ENCODE results near the gene BEST1.

BEST1 gene

GRCh38 chr11:61976420-61976800 lies 26.3 kb downstream of the BEST1 start:
- no peak for DNase-seq (ENCODE audit: low spot score)
- H3K14ac ChIP-seq (ENCODE audit: low read length), result no peak overlapping the region
- H3K4me2 ChIP-seq (ENCODE audit: insufficient read depth, low read length, poor library complexity, severe bottlenecking), result no peak overlapping the region
- H3K36me3 ChIP-seq (replicated peaks in 1 of 2; ENCODE audit: control insufficient read depth in 2 of 2, insufficient read depth in 2 of 2, low read length in 2 of 2), result no peaks in the 10 kb centered on the region
- H3K23ac ChIP-seq (ENCODE audit: low read depth, low read length, poor library complexity), result no peak overlapping the region
- no CpG with 5 or more reads among the region's 8 CpGs for WGBS, 2 donors (ENCODE audit: extremely low coverage in 2 of 2, insufficient read length in 2 of 2, insufficient replicate concordance in 1 of 2)
- H3K4me3 ChIP-seq (ENCODE audit: low read length in 2 of 2), result no peak overlapping the region
- no peak overlapping the region for H3K27ac ChIP-seq (replicated peaks; ENCODE audit: low read length)
- no peaks in the 10 kb centered on the region for H3K79me1 ChIP-seq (ENCODE audit: low read depth, low read length)
- H2BK15ac ChIP-seq (ENCODE audit: low read length), result no peak overlapping the region
- H3K4me1 ChIP-seq (ENCODE audit: control insufficient read depth in 2 of 2, insufficient read depth in 1 of 2, low read depth in 1 of 2, low read length in 2 of 2), result peaks cover 10 to 16% of the 10 kb centered on the region in 2 donors
- peaks cover 0 to 2% (median 0%) of the 10 kb centered on the region in 3 experiments for H3K27me3 ChIP-seq (ENCODE audit: control insufficient read depth in 3 of 3, insufficient read depth in 3 of 3, low read depth in 1 of 3, low read length in 3 of 3)
- no peak overlapping the region for H2AK5ac ChIP-seq (ENCODE audit: low read depth, low read length)
- no peak overlapping the region for H2BK5ac ChIP-seq (ENCODE audit: low read length)
- no peaks in the 10 kb centered on the region for H3K9me3 ChIP-seq (replicated peaks in 1 of 2; ENCODE audit: control insufficient read depth in 2 of 2, insufficient read depth in 1 of 2, low read depth in 1 of 2, low read length in 2 of 2)
- H4K91ac ChIP-seq (ENCODE audit: low read depth, low read length, poor library complexity), result no peak overlapping the region
- H2AFZ ChIP-seq (ENCODE audit: low read length), result no peak overlapping the region
- no peak overlapping the region for H2BK120ac ChIP-seq (ENCODE audit: low read depth, low read length)
- no peak overlapping the region for H2BK12ac ChIP-seq (ENCODE audit: low read length)
- no peak overlapping the region for H3K9ac ChIP-seq (ENCODE audit: low read depth, low read length, poor library complexity)
- no peak overlapping the region for H3K4ac ChIP-seq (ENCODE audit: low read length)
- H3K18ac ChIP-seq (ENCODE audit: low read length), result no peak overlapping the region
- H4K8ac ChIP-seq (ENCODE audit: low read depth, low read length), result no peak overlapping the region

- no peaks in the 10 kb centered on the region for H3K79me1 ChIP-seq (ENCODE audit: low read depth, low read length)
- no peak overlapping the region for H2BK15ac ChIP-seq (ENCODE audit: low read length)
- H3K4ac ChIP-seq (ENCODE audit: low read length), result no peak overlapping the region
- no CpG with 5 or more reads among the region's 7 CpGs for WGBS, 2 donors (ENCODE audit: extremely low coverage in 2 of 2, insufficient read length in 2 of 2, insufficient replicate concordance in 1 of 2)
- H3K23ac ChIP-seq (ENCODE audit: low read depth, low read length, poor library complexity), result no peak overlapping the region
- no peak overlapping the region for H2BK5ac ChIP-seq (ENCODE audit: low read length)
- H4K8ac ChIP-seq (ENCODE audit: low read depth, low read length), result no peak overlapping the region
- peaks cover 7 to 13% of the 10 kb centered on the region in 2 donors for H3K4me1 ChIP-seq (ENCODE audit: control insufficient read depth in 2 of 2, insufficient read depth in 1 of 2, low read depth in 1 of 2, low read length in 2 of 2)
- no peak overlapping the region for H2BK120ac ChIP-seq (ENCODE audit: low read depth, low read length)
- no peak for DNase-seq (ENCODE audit: low spot score)
- no peak overlapping the region for H3K27ac ChIP-seq (replicated peaks; ENCODE audit: low read length)
- H2BK12ac ChIP-seq (ENCODE audit: low read length), result no peak overlapping the region
- H3K14ac ChIP-seq (ENCODE audit: low read length), result no peak overlapping the region
- no peaks in the 10 kb centered on the region for H3K9me3 ChIP-seq (replicated peaks in 1 of 2; ENCODE audit: control insufficient read depth in 2 of 2, insufficient read depth in 1 of 2, low read depth in 1 of 2, low read length in 2 of 2)
- no peak overlapping the region for H3K18ac ChIP-seq (ENCODE audit: low read length)
- no peak overlapping the region for H2AFZ ChIP-seq (ENCODE audit: low read length)
- peaks cover 0 to 2% (median 0%) of the 10 kb centered on the region in 3 experiments for H3K27me3 ChIP-seq (ENCODE audit: control insufficient read depth in 3 of 3, insufficient read depth in 3 of 3, low read depth in 1 of 3, low read length in 3 of 3)
- H3K4me3 ChIP-seq (ENCODE audit: low read length in 2 of 2), result no peak overlapping the region
- no peak overlapping the region for H3K4me2 ChIP-seq (ENCODE audit: insufficient read depth, low read length, poor library complexity, severe bottlenecking)
- H4K91ac ChIP-seq (ENCODE audit: low read depth, low read length, poor library complexity), result peak overlapping the region; percentile 3
- H3K36me3 ChIP-seq (replicated peaks in 1 of 2; ENCODE audit: control insufficient read depth in 2 of 2, insufficient read depth in 2 of 2, low read length in 2 of 2), result no peaks in the 10 kb centered on the region
- peak overlapping the region; percentile 66 for H2AK5ac ChIP-seq (ENCODE audit: low read depth, low read length)
- no peak overlapping the region for H3K9ac ChIP-seq (ENCODE audit: low read depth, low read length, poor library complexity)
Measured at GRCh38 chr11:61976813-61977475, 26.8 kb downstream of the BEST1 start.

DNA sequence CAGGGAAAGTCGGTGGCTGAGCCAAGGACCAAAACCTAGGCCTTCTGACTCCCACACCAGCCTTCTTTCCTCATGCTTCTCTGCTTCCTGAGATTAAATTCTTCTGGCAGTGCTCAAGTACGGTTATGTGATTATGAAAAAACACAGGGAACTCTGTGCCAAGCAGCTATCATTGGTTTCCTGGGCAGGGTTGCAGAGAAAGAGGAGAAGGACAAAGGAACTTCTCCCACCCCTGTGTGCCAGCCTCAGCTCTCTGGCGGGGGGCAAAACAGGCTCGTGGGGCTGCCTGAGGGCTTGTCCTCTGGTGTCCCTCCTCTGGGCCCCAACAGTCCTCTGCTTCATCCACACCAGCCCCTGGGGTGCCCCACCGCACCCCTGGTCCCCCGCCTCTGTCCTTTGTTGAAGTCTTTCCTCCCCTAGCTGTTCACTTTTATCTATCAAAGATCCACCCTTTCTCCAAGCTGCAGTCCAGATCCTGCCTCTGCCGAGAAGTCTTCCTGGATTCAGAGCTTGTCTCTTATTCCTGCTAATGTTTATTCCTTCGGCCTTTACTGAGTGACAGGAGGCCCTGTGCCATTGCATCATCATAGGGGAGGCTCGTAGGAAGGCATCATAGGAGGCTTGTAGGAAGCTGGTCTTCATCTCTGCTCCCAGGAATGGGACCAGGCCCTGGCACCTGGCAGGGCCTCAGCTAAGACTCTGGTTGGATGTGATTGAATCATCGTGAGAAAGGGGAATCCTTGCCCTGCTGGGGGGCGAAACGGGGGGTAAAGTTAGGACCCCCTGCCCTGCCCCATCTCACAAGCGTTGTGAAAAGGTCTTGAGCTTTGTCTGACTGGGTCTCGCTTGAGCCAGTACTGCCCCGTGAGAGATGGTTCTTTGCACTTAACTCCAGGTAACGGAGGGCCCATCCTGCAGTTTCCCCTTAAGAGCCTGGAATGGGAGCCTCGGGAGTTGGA lies 28.8 kb downstream of the BEST1 start:
- Histone ChIP-seq H3K79me1 (ENCODE audit: low read depth, low read length) (no peaks in the 10 kb centered on the region), H4K8ac (ENCODE audit: low read depth, low read length) (no peak overlapping the region), H3K4me2 (ENCODE audit: insufficient read depth, low read length, poor library complexity, severe bottlenecking) (no peak overlapping the region), H2BK5ac (ENCODE audit: low read length) (no peak overlapping the region), H2AK5ac (ENCODE audit: low read depth, low read length) (peak overlapping the region; percentile 49), H3K14ac (ENCODE audit: low read length) (no peak overlapping the region), H3K18ac (ENCODE audit: low read length) (peak overlapping the region; percentile 13), H4K91ac (ENCODE audit: low read depth, low read length, poor library complexity) (no peak overlapping the region), H3K9me3 (replicated peaks in 1 of 2; ENCODE audit: control insufficient read depth in 2 of 2, insufficient read depth in 1 of 2, low read depth in 1 of 2, low read length in 2 of 2) (no peaks in the 10 kb centered on the region), H2BK15ac (ENCODE audit: low read length) (peak overlapping the region; percentile 15), H3K4ac (ENCODE audit: low read length) (no peak overlapping the region), H2BK120ac (ENCODE audit: low read depth, low read length) (no peak overlapping the region), H3K27ac (replicated peaks; ENCODE audit: low read length) (no peak overlapping the region), H2BK12ac (ENCODE audit: low read length) (no peak overlapping the region), H3K4me3 (ENCODE audit: low read length in 2 of 2) (no peak overlapping the region), H3K4me1 (ENCODE audit: control insufficient read depth in 2 of 2, insufficient read depth in 1 of 2, low read depth in 1 of 2, low read length in 2 of 2) (peaks cover 0 to 4% of the 10 kb centered on the region in 2 donors), H3K27me3 (ENCODE audit: control insufficient read depth in 3 of 3, insufficient read depth in 3 of 3, low read depth in 1 of 3, low read length in 3 of 3) (peaks cover 0 to 2% (median 0%) of the 10 kb centered on the region in 3 experiments), H3K9ac (ENCODE audit: low read depth, low read length, poor library complexity) (no peak overlapping the region), H3K36me3 (replicated peaks in 1 of 2; ENCODE audit: control insufficient read depth in 2 of 2, insufficient read depth in 2 of 2, low read length in 2 of 2) (no peaks in the 10 kb centered on the region), H3K23ac (ENCODE audit: low read depth, low read length, poor library complexity) (no peak overlapping the region), H2AFZ (ENCODE audit: low read length) (no peak overlapping the region)
- DNase-seq (ENCODE audit: low spot score), result no peak
- no CpG with 5 or more reads among the region's 17 CpGs for WGBS, 2 donors (ENCODE audit: extremely low coverage in 2 of 2, insufficient read length in 2 of 2, insufficient replicate concordance in 1 of 2)
